ENCODE results near the gene ENAH. TPM values are rescaled to one million over a fixed set of nuclear protein-coding genes. Genes with fewer than 3 reads are reported as not detected.

Gene ENAH
- total RNA-seq, 1 experiment from 2014 or later: 285 TPM

- Histone ChIP-seq H3K23me2 (ENCODE audit: insufficient read length, low read depth, low read length, poor library complexity, severe bottlenecking) (peaks cover 5% of the 10 kb centered on the region), H3K4me1 (ENCODE audit: insufficient read depth, low read length) (no peaks in the 10 kb centered on the region; the same call in 1 of the 2 replicates), H4K5ac (ENCODE audit: insufficient read length, low read depth, low read length) (no peak overlapping the region), H3K9ac (ENCODE audit: extremely low read depth, insufficient read length, low read length) (no peak overlapping the region), H2BK12ac (ENCODE audit: insufficient read length, low read depth, low read length) (no peak overlapping the region), H3K9me3 (ENCODE audit: control insufficient read depth, low read depth, low read length) (no peaks in the 10 kb centered on the region), H4K91ac (ENCODE audit: insufficient read length, low read depth, low read length) (no peak overlapping the region), H3K79me1 (ENCODE audit: insufficient read depth, low read depth, low read length, poor library complexity, severe bottlenecking) (no peaks in the 10 kb centered on the region), H2AK5ac (ENCODE audit: insufficient read length, low read length) (no peak overlapping the region), H3K18ac (ENCODE audit: insufficient read length, low read depth, low read length) (no peak overlapping the region), H4K20me1 (ENCODE audit: control insufficient read depth, insufficient read depth, insufficient read length) (no peaks in the 10 kb centered on the region), H2BK15ac (ENCODE audit: low read depth, low read length) (no peak overlapping the region), H3K27me3 (ENCODE audit: insufficient read depth, low read length) (no peaks in the 10 kb centered on the region), H3T11ph (ENCODE audit: low read length) (no peak overlapping the region), H2BK120ac (ENCODE audit: low read depth, low read length, poor library complexity, severe bottlenecking) (no peak overlapping the region), H3K56ac (ENCODE audit: insufficient read length, low read depth, low read length) (no peak overlapping the region), H2BK20ac (ENCODE audit: low read depth, low read length, poor library complexity, severe bottlenecking) (no peak overlapping the region), H3K23ac (ENCODE audit: insufficient read length, low read depth, low read length) (no peak overlapping the region), H4K8ac (replicated peaks; ENCODE audit: insufficient read length, low read depth, low read length) (no peak overlapping the region), H3K4me2 (ENCODE audit: insufficient read depth, insufficient read length, low read length) (peak overlapping the region; percentile 54), H3K4ac (ENCODE audit: low read depth, low read length) (no peak overlapping the region), H3K27ac (ENCODE audit: insufficient read length, low read depth, low read length) (no peak overlapping the region), H3K14ac (ENCODE audit: insufficient read depth, low read length) (0 out of 2 replicates have a peak overlapping the region, but pooled peaks have one; percentile 79), H3K79me2 (ENCODE audit: insufficient read depth, low read length) (no peaks in the 10 kb centered on the region), H2AFZ (ENCODE audit: low read length) (peak overlapping the region; percentile 69), H2BK5ac (ENCODE audit: insufficient read length, low read length) (no peak overlapping the region)
- no peak for TF ChIP-seq CTCF (conservative IDR thresholded peaks at IDR 0.05)
- no peak overlapping the region for H3K27ac Mint-ChIP-seq
- H3K9me3 Mint-ChIP-seq: no peaks in the 10 kb centered on the region
- no peaks in the 10 kb centered on the region for H3K36me3 Mint-ChIP-seq (ENCODE audit: insufficient read depth in 1 of 3, low read depth in 3 of 3)
- H3K4me1 Mint-ChIP-seq: peaks cover 13 to 15% of the 10 kb centered on the region in 2 experiments
- no CpG with 5 or more reads among the region's 40 CpGs for WGBS (ENCODE audit: extremely low coverage, insufficient read length, low lambda C conversion rate)
- DNase-seq: peak; percentile 70
- peaks cover 20% of the 10 kb centered on the region for H3K27me3 Mint-ChIP-seq (ENCODE audit: low read depth)
- peak overlapping the region; percentile 23 to 64; a peak in 4 of 5 replicates for H3K4me3 Mint-ChIP-seq
Measured at GRCh38 chr1:225677350-225678124, 24.6 kb upstream of the ENAH start.
